ENCODE data around the gene GAB3. TPM values are rescaled to one million over a fixed set of nuclear protein-coding genes. Genes with fewer than 3 reads are reported as not detected.

The GAB3 gene
- total RNA-seq, 1 donor from 2014 or later: 5.7 TPM

DNA sequence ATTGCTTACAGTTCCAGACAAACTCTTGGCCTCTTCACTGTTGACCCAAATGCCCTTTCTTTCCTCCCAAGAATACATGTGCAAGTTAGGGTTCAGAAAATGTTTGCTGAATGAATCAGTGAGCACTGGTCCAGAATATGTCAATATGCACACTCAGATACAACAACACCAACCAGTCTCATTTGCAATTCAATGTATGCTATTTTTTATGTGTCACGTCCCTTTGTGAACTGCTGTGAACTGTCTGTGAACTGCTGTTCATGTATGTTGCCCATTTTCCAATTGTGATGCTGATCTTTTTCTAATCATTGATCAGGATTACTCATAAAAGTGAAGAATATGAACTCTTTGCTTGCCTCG is 17.8 kb downstream of the GAB3 start:
- no peak overlapping the region for H3K9ac ChIP-seq (ENCODE audit: low read depth in 1 of 3, low read length in 3 of 3)
- H3K36me3 ChIP-seq (ENCODE audit: control insufficient read depth in 3 of 3, insufficient read depth in 3 of 3, low read length in 3 of 3): no peaks in the 10 kb centered on the region
- no peaks in the 10 kb centered on the region for H3K9me3 ChIP-seq (ENCODE audit: control insufficient read depth in 3 of 3, low read length in 3 of 3)
- peak overlapping the region; percentile 20 for H3K27ac ChIP-seq (ENCODE audit: low read depth, low read length)
- H3K4me3 ChIP-seq (ENCODE audit: low read length in 3 of 3): no peak overlapping the region
- H3K4me1 ChIP-seq (ENCODE audit: control insufficient read depth in 3 of 3, insufficient read depth in 3 of 3, low read length in 3 of 3): peaks cover 49 to 78% (median 64%) of the 10 kb centered on the region in 3 donors
- H3K27me3 ChIP-seq (ENCODE audit: control insufficient read depth in 3 of 3, insufficient read depth in 3 of 3, low read length in 3 of 3): no peaks in the 10 kb centered on the region

DNA sequence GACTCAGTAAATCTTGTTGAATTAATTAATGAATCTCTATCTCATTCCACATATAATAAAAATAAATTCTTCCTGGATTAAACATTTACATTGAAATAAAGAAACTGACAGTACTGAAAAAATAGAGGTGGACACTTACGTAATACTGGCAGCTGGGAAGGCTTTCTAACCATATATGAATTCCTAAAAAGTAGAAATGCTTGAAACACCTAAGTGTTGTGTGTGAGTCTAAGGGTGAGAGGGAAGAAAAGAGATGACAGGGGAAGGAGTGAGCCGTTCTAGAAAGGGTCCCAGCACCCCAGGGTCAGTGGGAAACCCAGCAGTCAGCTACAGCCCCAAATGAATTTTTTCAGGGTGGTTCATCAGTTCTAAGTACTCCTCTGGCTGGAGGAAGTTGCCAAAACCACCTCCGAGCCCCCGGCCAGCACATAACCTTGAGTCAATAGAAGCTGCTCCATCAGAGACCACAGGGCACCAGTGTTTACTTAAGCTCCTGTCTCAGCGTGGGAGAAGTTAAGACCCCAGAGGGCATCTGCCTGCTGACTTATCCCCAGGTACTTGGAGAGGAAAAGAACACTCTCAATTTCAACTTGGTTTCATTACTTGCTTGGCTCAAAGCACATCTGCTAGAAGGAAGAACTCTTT is 18.3 kb downstream of the GAB3 start:
- Histone ChIP-seq H3K9me3 (ENCODE audit: control insufficient read depth in 3 of 3, low read length in 3 of 3) (no peaks in the 10 kb centered on the region), H3K36me3 (ENCODE audit: control insufficient read depth in 3 of 3, insufficient read depth in 3 of 3, low read length in 3 of 3) (no peaks in the 10 kb centered on the region), H3K27me3 (ENCODE audit: control insufficient read depth in 3 of 3, insufficient read depth in 3 of 3, low read length in 3 of 3) (no peaks in the 10 kb centered on the region), H3K4me3 (ENCODE audit: low read length in 3 of 3) (no peak overlapping the region), H3K9ac (ENCODE audit: low read depth in 1 of 3, low read length in 3 of 3) (no peak overlapping the region), H3K27ac (ENCODE audit: low read depth, low read length) (peak overlapping the region; percentile 20), H3K4me1 (ENCODE audit: control insufficient read depth in 3 of 3, insufficient read depth in 3 of 3, low read length in 3 of 3) (peaks cover 51 to 79% (median 62%) of the 10 kb centered on the region in 3 donors)

DNA sequence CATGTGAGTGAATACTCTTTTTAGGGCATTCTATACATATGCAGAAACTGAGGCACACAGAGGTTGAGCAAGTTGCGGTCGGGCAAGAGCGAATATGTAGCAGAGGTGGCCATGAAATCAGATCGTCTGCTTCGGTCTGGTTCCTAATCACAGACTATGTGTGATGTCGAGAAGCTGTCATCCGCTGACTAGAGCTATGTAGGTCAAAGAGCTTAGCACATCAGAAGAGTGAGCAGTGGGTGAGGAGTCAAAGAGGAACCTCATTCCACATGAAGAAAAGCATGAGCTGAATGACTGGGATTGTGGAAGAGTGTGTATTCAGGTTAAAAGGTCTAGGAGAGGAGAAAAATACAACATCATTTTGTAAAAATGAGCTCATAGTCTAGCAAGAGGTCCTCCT is 19.0 kb downstream of the GAB3 start:
- no peak overlapping the region for H3K27ac ChIP-seq (ENCODE audit: low read depth, low read length)
- no peaks in the 10 kb centered on the region for H3K27me3 ChIP-seq (ENCODE audit: control insufficient read depth in 3 of 3, insufficient read depth in 3 of 3, low read length in 3 of 3)
- no peak overlapping the region for H3K9ac ChIP-seq (ENCODE audit: low read depth in 1 of 3, low read length in 3 of 3)
- H3K9me3 ChIP-seq (ENCODE audit: control insufficient read depth in 3 of 3, low read length in 3 of 3): no peaks in the 10 kb centered on the region
- no peak overlapping the region for H3K4me3 ChIP-seq (ENCODE audit: low read length in 3 of 3)
- peaks cover 56 to 74% (median 69%) of the 10 kb centered on the region in 3 donors for H3K4me1 ChIP-seq (ENCODE audit: control insufficient read depth in 3 of 3, insufficient read depth in 3 of 3, low read length in 3 of 3)
- no peaks in the 10 kb centered on the region for H3K36me3 ChIP-seq (ENCODE audit: control insufficient read depth in 3 of 3, insufficient read depth in 3 of 3, low read length in 3 of 3)

DNA sequence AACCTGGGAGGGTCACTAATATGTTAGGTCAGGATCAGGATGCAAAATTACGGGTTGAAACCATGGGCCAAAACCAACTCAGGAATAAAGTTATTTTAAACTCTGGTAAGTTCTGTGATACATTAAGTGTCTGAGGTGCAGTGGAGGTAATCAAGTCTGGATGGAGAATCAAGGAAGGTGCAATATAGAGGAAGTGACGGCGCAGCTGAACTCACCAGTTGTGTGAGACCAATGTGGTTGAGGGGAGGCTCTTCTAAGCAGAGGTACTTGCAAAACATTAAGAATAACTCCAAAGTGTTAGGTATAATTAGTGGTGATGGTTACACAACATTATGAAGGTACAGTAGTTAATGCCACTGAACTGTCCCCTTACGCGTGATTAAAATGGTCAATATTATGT is 19.7 kb downstream of the GAB3 start:
- H3K27ac ChIP-seq (ENCODE audit: low read depth, low read length): peak overlapping the region; percentile 39
- peaks cover 56 to 70% (median 69%) of the 10 kb centered on the region in 3 donors for H3K4me1 ChIP-seq (ENCODE audit: control insufficient read depth in 3 of 3, insufficient read depth in 3 of 3, low read length in 3 of 3)
- H3K9me3 ChIP-seq (ENCODE audit: control insufficient read depth in 3 of 3, low read length in 3 of 3): no peaks in the 10 kb centered on the region
- no peak overlapping the region for H3K4me3 ChIP-seq (ENCODE audit: low read length in 3 of 3)
- no peaks in the 10 kb centered on the region for H3K36me3 ChIP-seq (ENCODE audit: control insufficient read depth in 3 of 3, insufficient read depth in 3 of 3, low read length in 3 of 3)
- no peak overlapping the region for H3K9ac ChIP-seq (ENCODE audit: low read depth in 1 of 3, low read length in 3 of 3)
- no peaks in the 10 kb centered on the region for H3K27me3 ChIP-seq (ENCODE audit: control insufficient read depth in 3 of 3, insufficient read depth in 3 of 3, low read length in 3 of 3)

DNA sequence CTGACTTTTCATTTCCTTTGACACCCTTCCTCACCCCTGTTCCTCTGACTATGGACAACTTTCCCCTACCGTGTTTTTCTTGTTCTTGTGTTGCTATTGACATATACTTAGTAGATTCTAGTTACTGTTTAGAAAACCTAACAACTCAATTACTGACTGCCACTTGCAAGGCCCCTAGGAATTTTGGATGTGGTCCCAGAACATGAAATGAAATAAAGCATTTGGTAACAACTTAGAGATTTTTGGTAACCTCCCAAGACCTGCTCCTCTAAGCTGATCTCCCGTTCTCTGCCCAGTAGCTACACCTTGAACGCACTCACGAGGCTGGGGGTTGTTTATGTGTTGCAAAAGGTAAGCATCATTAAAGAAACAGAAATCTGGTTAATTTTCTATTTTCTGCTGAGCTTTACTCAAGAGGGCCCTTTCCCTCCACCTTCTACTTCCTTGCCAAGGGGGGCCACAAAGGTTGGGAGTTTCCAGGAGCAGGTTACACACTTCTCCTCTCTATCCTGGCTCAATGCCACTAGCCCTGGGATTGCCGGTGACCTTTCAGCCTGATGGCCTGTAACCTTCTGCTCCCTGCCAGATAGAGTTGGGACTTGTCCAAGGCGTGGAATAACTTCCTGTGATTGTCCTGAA is 20.5 kb downstream of the GAB3 start:
- Histone ChIP-seq H3K4me3 (ENCODE audit: low read length in 3 of 3) (no peak overlapping the region), H3K36me3 (ENCODE audit: control insufficient read depth in 3 of 3, insufficient read depth in 3 of 3, low read length in 3 of 3) (no peaks in the 10 kb centered on the region), H3K27me3 (ENCODE audit: control insufficient read depth in 3 of 3, insufficient read depth in 3 of 3, low read length in 3 of 3) (no peaks in the 10 kb centered on the region), H3K27ac (ENCODE audit: low read depth, low read length) (peak overlapping the region; percentile 39), H3K9me3 (ENCODE audit: control insufficient read depth in 3 of 3, low read length in 3 of 3) (no peaks in the 10 kb centered on the region), H3K4me1 (ENCODE audit: control insufficient read depth in 3 of 3, insufficient read depth in 3 of 3, low read length in 3 of 3) (peaks cover 48 to 62% (median 62%) of the 10 kb centered on the region in 3 donors), H3K9ac (ENCODE audit: low read depth in 1 of 3, low read length in 3 of 3) (no peak overlapping the region)

DNA sequence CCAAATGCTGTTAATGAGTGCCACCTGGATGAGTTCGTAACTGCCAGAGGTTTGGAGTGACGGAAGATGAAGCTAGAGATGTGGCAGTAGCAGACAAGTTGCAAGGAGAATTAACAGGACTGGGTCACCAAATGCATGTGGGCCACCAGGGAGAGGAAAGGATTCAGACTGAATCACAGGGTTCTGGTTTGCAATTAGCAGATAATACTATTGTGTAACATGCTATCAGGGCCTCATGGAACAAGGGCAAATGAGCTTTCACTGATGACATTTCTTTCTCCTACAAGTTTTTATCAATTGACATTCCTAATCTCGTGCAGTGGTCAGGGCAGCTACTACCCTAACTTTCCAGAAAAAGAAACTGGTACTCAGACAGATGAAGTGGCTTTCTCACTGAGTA is 21.4 kb downstream of the GAB3 start:
- H3K9ac ChIP-seq (ENCODE audit: low read depth in 1 of 3, low read length in 3 of 3): no peak overlapping the region
- no peak overlapping the region for H3K4me3 ChIP-seq (ENCODE audit: low read length in 3 of 3)
- no peaks in the 10 kb centered on the region for H3K27me3 ChIP-seq (ENCODE audit: control insufficient read depth in 3 of 3, insufficient read depth in 3 of 3, low read length in 3 of 3)
- H3K36me3 ChIP-seq (ENCODE audit: control insufficient read depth in 3 of 3, insufficient read depth in 3 of 3, low read length in 3 of 3): no peaks in the 10 kb centered on the region
- H3K9me3 ChIP-seq (ENCODE audit: control insufficient read depth in 3 of 3, low read length in 3 of 3): no peaks in the 10 kb centered on the region
- peak overlapping the region; percentile 39 for H3K27ac ChIP-seq (ENCODE audit: low read depth, low read length)
- peaks cover 44 to 59% (median 54%) of the 10 kb centered on the region in 3 donors for H3K4me1 ChIP-seq (ENCODE audit: control insufficient read depth in 3 of 3, insufficient read depth in 3 of 3, low read length in 3 of 3)

DNA sequence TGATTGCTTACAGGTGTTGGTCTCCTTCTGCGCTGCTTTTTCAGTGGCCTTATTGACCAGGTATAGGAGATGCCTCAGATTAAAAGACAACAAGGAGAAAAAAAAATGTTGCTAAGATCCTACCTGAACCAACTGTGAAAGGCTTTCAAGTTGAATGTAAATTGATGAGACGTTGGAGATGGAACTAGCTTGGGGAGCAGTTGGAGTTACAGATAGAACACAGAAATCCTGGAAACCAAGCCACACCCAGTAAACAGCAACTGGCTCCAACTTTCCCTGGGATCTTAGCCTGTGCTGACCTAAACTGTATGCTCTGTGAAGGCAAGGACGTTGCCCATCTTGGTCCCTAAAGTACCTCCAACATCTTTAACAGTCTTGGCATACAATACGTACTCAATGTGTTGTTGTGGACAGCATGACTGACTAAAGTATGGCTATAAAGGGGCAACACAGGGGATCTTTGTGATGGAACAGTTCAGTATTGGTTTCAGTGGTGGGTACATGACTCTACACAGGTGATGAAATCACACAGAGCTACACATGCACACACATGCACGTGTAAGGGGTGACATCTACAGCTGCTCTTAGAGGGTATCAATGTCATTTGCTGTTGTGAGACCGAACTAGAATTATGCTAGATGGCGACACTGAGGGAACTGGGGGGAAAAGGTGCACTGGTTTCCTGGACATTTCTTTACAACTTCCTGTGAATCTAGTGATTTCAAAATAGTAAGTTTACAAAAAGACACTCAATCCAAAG is 22.3 kb downstream of the GAB3 start:
- Histone ChIP-seq H3K9ac (ENCODE audit: low read depth in 1 of 3, low read length in 3 of 3) (no peak overlapping the region), H3K4me3 (ENCODE audit: low read length in 3 of 3) (peak overlapping the region in 1 of 3 donors; percentile 14), H3K9me3 (ENCODE audit: control insufficient read depth in 3 of 3, low read length in 3 of 3) (no peaks in the 10 kb centered on the region), H3K27me3 (ENCODE audit: control insufficient read depth in 3 of 3, insufficient read depth in 3 of 3, low read length in 3 of 3) (no peaks in the 10 kb centered on the region), H3K27ac (ENCODE audit: low read depth, low read length) (peak overlapping the region; percentile 1), H3K4me1 (ENCODE audit: control insufficient read depth in 3 of 3, insufficient read depth in 3 of 3, low read length in 3 of 3) (peaks cover 41 to 55% (median 46%) of the 10 kb centered on the region in 3 donors), H3K36me3 (ENCODE audit: control insufficient read depth in 3 of 3, insufficient read depth in 3 of 3, low read length in 3 of 3) (no peaks in the 10 kb centered on the region)

DNA sequence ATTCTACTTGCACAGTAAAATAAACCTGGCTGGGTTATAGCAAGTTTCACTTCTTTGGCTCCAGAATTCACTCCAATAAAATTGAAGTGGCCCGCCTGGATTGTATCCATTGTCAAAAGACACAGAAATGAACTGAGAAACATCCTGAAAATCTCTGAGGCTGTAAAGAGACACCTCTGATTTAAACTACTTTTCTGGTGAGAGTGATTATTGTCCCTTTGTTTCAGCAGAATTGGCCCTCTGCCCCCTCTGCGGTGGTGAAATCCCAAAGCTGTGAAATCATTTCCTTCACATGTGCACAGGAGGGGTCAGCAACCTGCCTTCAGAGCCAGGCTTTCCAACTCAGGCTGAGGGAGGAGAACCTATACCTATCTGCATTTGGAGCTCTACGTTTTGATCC is 23.0 kb downstream of the GAB3 start:
- Histone ChIP-seq H3K4me3 (ENCODE audit: low read length in 3 of 3) (no peak overlapping the region), H3K9ac (ENCODE audit: low read depth in 1 of 3, low read length in 3 of 3) (no peak overlapping the region), H3K36me3 (ENCODE audit: control insufficient read depth in 3 of 3, insufficient read depth in 3 of 3, low read length in 3 of 3) (no peaks in the 10 kb centered on the region), H3K4me1 (ENCODE audit: control insufficient read depth in 3 of 3, insufficient read depth in 3 of 3, low read length in 3 of 3) (peaks cover 41 to 51% (median 44%) of the 10 kb centered on the region in 3 donors), H3K27ac (ENCODE audit: low read depth, low read length) (peak overlapping the region; percentile 1), H3K27me3 (ENCODE audit: control insufficient read depth in 3 of 3, insufficient read depth in 3 of 3, low read length in 3 of 3) (no peaks in the 10 kb centered on the region), H3K9me3 (ENCODE audit: control insufficient read depth in 3 of 3, low read length in 3 of 3) (no peaks in the 10 kb centered on the region)

DNA sequence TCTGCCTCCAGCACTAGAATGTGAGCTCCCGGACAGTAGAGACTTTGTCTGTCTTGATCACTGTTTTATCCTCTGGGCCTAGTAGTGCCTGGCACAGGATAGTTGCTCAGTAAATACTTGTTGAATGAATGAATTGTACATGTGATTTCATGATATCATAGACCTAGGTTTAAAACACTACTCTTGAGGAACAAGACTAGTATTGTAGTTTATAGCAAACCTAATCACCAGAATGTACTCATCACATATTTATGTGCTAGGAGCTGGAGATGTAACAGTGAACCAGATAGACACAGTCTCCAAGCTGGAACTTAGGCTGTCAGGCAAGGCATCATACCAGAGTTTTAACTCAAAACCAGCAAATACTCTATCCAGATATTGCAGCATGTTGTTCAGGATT is 23.5 kb downstream of the GAB3 start:
- H3K9ac ChIP-seq (ENCODE audit: low read depth in 1 of 3, low read length in 3 of 3): no peak overlapping the region
- no peaks in the 10 kb centered on the region for H3K9me3 ChIP-seq (ENCODE audit: control insufficient read depth in 3 of 3, low read length in 3 of 3)
- no peaks in the 10 kb centered on the region for H3K27me3 ChIP-seq (ENCODE audit: control insufficient read depth in 3 of 3, insufficient read depth in 3 of 3, low read length in 3 of 3)
- no peak overlapping the region for H3K27ac ChIP-seq (ENCODE audit: low read depth, low read length)
- peaks cover 40 to 47% (median 41%) of the 10 kb centered on the region in 3 donors for H3K4me1 ChIP-seq (ENCODE audit: control insufficient read depth in 3 of 3, insufficient read depth in 3 of 3, low read length in 3 of 3)
- no peak overlapping the region for H3K4me3 ChIP-seq (ENCODE audit: low read length in 3 of 3)
- H3K36me3 ChIP-seq (ENCODE audit: control insufficient read depth in 3 of 3, insufficient read depth in 3 of 3, low read length in 3 of 3): no peaks in the 10 kb centered on the region

Measured in skeletal muscle tissue (tissue), 4 donors.